HG03457 (cell line): ENCODE data around the gene ARMH4.

ENCODE experiments used
- ATAC-seq: cut with Tn5 transposase; IDR thresholded peaks from one replicate; pipeline ENCODE4 v1.9.1; 2021; ENCODE audit warnings: moderate number of reproducible peaks; ENCODE audit not compliant: unreplicated experiment

The ARMH4 gene

GRCh38 chr14:58152014-58152857 lies at the start of gene ARMH4:
Gene ARMH4, minus strand, starts transcription at chr14:58152213. Its CDS starts 12,855 bp downstream, at chr14:58139358.
- ATAC-seq = peak; percentile 91

- no peak for ATAC-seq
These were observed 48.8 kb upstream of the ARMH4 start for GRCh38 chr14:58200846-58201245.

- ATAC-seq = peak; percentile 16
These were observed 48.4 kb upstream of the ARMH4 start for GRCh38 chr14:58200480-58200841.

- ATAC-seq = peak; percentile 91
These were observed 47.9 kb upstream of the ARMH4 start, which contains the start of gene ACTR10 for GRCh38 chr14:58199726-58200479. Gene ACTR10, plus strand, starts transcription at chr14:58200149. Its CDS starts 69 bp downstream, at chr14:58200218.

GRCh38 chr14:58198086-58198485 lies 46.1 kb upstream of the ARMH4 start:
- ATAC-seq = no peak

- no peak for ATAC-seq
These were observed 44.2 kb upstream of the ARMH4 start for GRCh38 chr14:58196198-58196597.

GRCh38 chr14:58193542-58193941 lies 41.5 kb upstream of the ARMH4 start:
- ATAC-seq = no peak

GRCh38 chr14:58191763-58192601 lies 40.0 kb upstream of the ARMH4 start:
- no peak for ATAC-seq

- ATAC-seq = no peak
These were observed 37.2 kb upstream of the ARMH4 start for GRCh38 chr14:58189176-58189575.

GRCh38 chr14:58177125-58177524 lies 25.1 kb upstream of the ARMH4 start:
- ATAC-seq = no peak

GRCh38 chr14:58171090-58171489 lies 19.1 kb upstream of the ARMH4 start:
- ATAC-seq = peak; percentile 74

GRCh38 chr14:58167891-58168290 lies 15.9 kb upstream of the ARMH4 start:
- no peak for ATAC-seq

- ATAC-seq = no peak
These were observed 15.0 kb upstream of the ARMH4 start for GRCh38 chr14:58167057-58167456.

GRCh38 chr14:58166005-58166983 lies 14.3 kb upstream of the ARMH4 start:
- no peak for ATAC-seq

GRCh38 chr14:58160561-58160960 lies 8.5 kb upstream of the ARMH4 start:
- no peak for ATAC-seq

- ATAC-seq = peak; percentile 21
These were observed 640 bp downstream of the ARMH4 start for GRCh38 chr14:58151133-58152013.

- ATAC-seq = no peak
These were observed 1.7 kb downstream of the ARMH4 start for GRCh38 chr14:58150243-58150805.

- ATAC-seq = no peak
These were observed 2.8 kb downstream of the ARMH4 start for GRCh38 chr14:58149196-58149595.

GRCh38 chr14:58146399-58146798 lies 5.6 kb downstream of the ARMH4 start:
- no peak for ATAC-seq
